Caco-2 (cell line): ENCODE results near the gene RNASE12. TPM values are rescaled to one million over a fixed set of nuclear protein-coding genes. Genes with fewer than 3 reads are reported as not detected.
"Not testable (repeated sequence)": the region's sequence is repeated elsewhere in the genome, so short reads cannot be mapped to it uniquely, and the experiment has no call there.

Experiments used
- BruUV-seq: library from RNA; stranded (reverse); fragments of 400-500 nt; replicated peaks from 2 replicates; lab custom pipeline; 2021; lab: Mats Ljungman, UMichigan
- CTCF ChIA-PET: fragments of 300-600 bp; sonication (Branson Sonifier 250); formaldehyde crosslinking; loops from one replicate; lab custom pipeline; 2022; ENCODE audit warnings: antibody characterized with exemption; lab: Charles Lee
- POLR2A ChIA-PET: fragments of 300-600 bp; sonication (Branson Sonifier 250); formaldehyde crosslinking; loops from one replicate; lab custom pipeline; 2022; ENCODE audit warnings: antibody characterized with exemption; lab: Charles Lee
- DNase-seq, 2 experiments: peaks; one replicate each; pipeline versions ENCODE4 v3.0.0 to v3.0.0-alpha.2; 2020 to 2022
- H3K27me3 ChIP-seq: replicated peaks from 2 replicates; pipeline ENCODE4 v1.6.0; 2011; ENCODE audit warnings: low read length; ENCODE audit not compliant: control insufficient read depth, insufficient read depth
- H3K36me3 ChIP-seq: 2 replicates; pipeline ENCODE4 v1.5.1; 2011; ENCODE audit warnings: low read length; ENCODE audit not compliant: control insufficient read depth, insufficient read depth
- H3K4me1 ChIP-seq: fragments of 250-450 bp; sonication (Bioruptor Pico); 2 replicates; pipeline ENCODE4 v1.5.1; 2020; ENCODE audit warnings: mild to moderate bottlenecking
- H3K4me3 ChIP-seq: 2 replicates; pipeline ENCODE4 v1.5.1; 2011; ENCODE audit warnings: low read depth, mild to moderate bottlenecking, control low read depth, low read length
- H3K9me3 ChIP-seq: fragments of 250-450 bp; sonication (Bioruptor Pico); 2 replicates; pipeline ENCODE4 v1.5.1; 2020; ENCODE audit warnings: mild to moderate bottlenecking, moderate library complexity
- H3K27ac Mint-ChIP-seq: one replicate; pipeline ENCODE4 v1.8.0; 2022; ENCODE audit warnings: mixed read lengths; ENCODE audit not compliant: unreplicated experiment
- H3K27me3 Mint-ChIP-seq: one replicate; pipeline ENCODE4 v1.8.0; 2022; ENCODE audit warnings: mixed read lengths; ENCODE audit not compliant: insufficient read depth, unreplicated experiment
- H3K36me3 Mint-ChIP-seq: one replicate; pipeline ENCODE4 v1.8.0; 2022; ENCODE audit warnings: mild to moderate bottlenecking, mixed read lengths; ENCODE audit not compliant: insufficient read depth, unreplicated experiment
- H3K4me1 Mint-ChIP-seq: one replicate; pipeline ENCODE4 v1.8.0; 2022; ENCODE audit warnings: low read depth, mixed read lengths; ENCODE audit not compliant: unreplicated experiment
- H3K4me3 Mint-ChIP-seq: one replicate; pipeline ENCODE4 v1.8.0; 2022; ENCODE audit warnings: mild to moderate bottlenecking, moderate library complexity, mixed read lengths; ENCODE audit not compliant: unreplicated experiment
- H3K9me3 Mint-ChIP-seq: one replicate; pipeline ENCODE4 v1.8.0; 2022; ENCODE audit warnings: mixed read lengths; ENCODE audit not compliant: unreplicated experiment
- CTCF ChIP-seq, 2 experiments: fragments of 200-600 bp in 1 of 2; IDR thresholded peaks; 1 replicate in 1 of 2; 2 replicates in 1 of 2; pipeline versions ENCODE4 v1.5.1 to v1.8.0; 2011 to 2022; ENCODE audit warnings: antibody characterized with exemption in 1 of 2, control low read depth in 1 of 2, inconsistent platforms in 1 of 2, low read depth in 1 of 2, low read length in 1 of 2, mild to moderate bottlenecking in 1 of 2, moderate library complexity in 1 of 2; ENCODE audit not compliant: insufficient read depth in 1 of 2, severe bottlenecking in 1 of 2, unreplicated experiment in 1 of 2
- intact Hi-C: fragments of 100-400 bp; cut with micrococcal nuclease; formaldehyde crosslinking; loops from one replicate; pipeline ENCODE4 v1.10.0; 2022; ENCODE audit not compliant: unreplicated experiment
- total RNA-seq: library from RNA; stranded (reverse); gene quantifications from 2 replicates; pipeline ENCODE4 v1.2.3, GENCODE V29; 2022

Gene RNASE12
- total RNA-seq, 1 experiment from 2014 or later: not detected

GRCh38 chr14:20602583-20602982 is 11.4 kb upstream of the RNASE12 start:
- H3K27ac Mint-ChIP-seq: no peak overlapping the region
- no peaks in the 10 kb centered on the region for H3K36me3 Mint-ChIP-seq
- no TSS peak for BruUV-seq
- no peak for TF ChIP-seq CTCF (IDR thresholded peaks at IDR 0.05; ENCODE audit: insufficient read depth in 1 of 2, low read depth in 1 of 2, low read length in 1 of 2, severe bottlenecking in 1 of 2, unreplicated experiment in 1 of 2)
- no peak for DNase-seq
- H3K9me3 ChIP-seq: no peaks in the 10 kb centered on the region
- no peaks in the 10 kb centered on the region for H3K4me1 ChIP-seq
- CTCF ChIA-PET: no interaction called here
- H3K36me3 ChIP-seq: no peaks in the 10 kb centered on the region
- no peaks in the 10 kb centered on the region for H3K4me1 Mint-ChIP-seq
- H3K27me3 ChIP-seq: no peaks in the 10 kb centered on the region
- POLR2A ChIA-PET: no interaction called here
- H3K9me3 Mint-ChIP-seq: no peaks in the 10 kb centered on the region
- H3K4me3 ChIP-seq: no peak overlapping the region
- H3K4me3 Mint-ChIP-seq: no peak overlapping the region
- H3K27me3 Mint-ChIP-seq: no peaks in the 10 kb centered on the region
- intact Hi-C loops: no loop called here

GRCh38 chr14:20601522-20601921 is 10.3 kb upstream of the RNASE12 start:
- H3K4me1 ChIP-seq: no peaks in the 10 kb centered on the region
- Mint-ChIP-seq H3K27me3 (no peaks in the 10 kb centered on the region), H3K36me3 (no peaks in the 10 kb centered on the region), H3K4me1 (no peaks in the 10 kb centered on the region), H3K9me3 (no peaks in the 10 kb centered on the region), H3K27ac (no peak overlapping the region), H3K4me3 (no peak overlapping the region)
- ChIA-PET POLR2A (no interaction called here), CTCF (no interaction called here)
- no peak overlapping the region for H3K4me3 ChIP-seq
- BruUV-seq: no TSS peak
- H3K36me3 ChIP-seq: no peaks in the 10 kb centered on the region
- no peak for TF ChIP-seq CTCF (IDR thresholded peaks at IDR 0.05; ENCODE audit: insufficient read depth in 1 of 2, low read depth in 1 of 2, low read length in 1 of 2, severe bottlenecking in 1 of 2, unreplicated experiment in 1 of 2)
- no peak for DNase-seq
- no peaks in the 10 kb centered on the region for H3K27me3 ChIP-seq
- intact Hi-C loops: no loop called here
- H3K9me3 ChIP-seq: no peaks in the 10 kb centered on the region

GRCh38 chr14:20597108-20597507 is 5.9 kb upstream of the RNASE12 start:
- no TSS peak for BruUV-seq
- ChIA-PET CTCF (no interaction called here), POLR2A (no interaction called here)
- TF ChIP-seq CTCF (IDR thresholded peaks at IDR 0.05; ENCODE audit: insufficient read depth in 1 of 2, low read depth in 1 of 2, low read length in 1 of 2, severe bottlenecking in 1 of 2, unreplicated experiment in 1 of 2): no peak
- Mint-ChIP-seq H3K4me1 (no peaks in the 10 kb centered on the region), H3K9me3 (no peaks in the 10 kb centered on the region), H3K27ac (no peak overlapping the region), H3K36me3 (no peaks in the 10 kb centered on the region), H3K27me3 (no peaks in the 10 kb centered on the region), H3K4me3 (no peak overlapping the region)
- DNase-seq: no peak
- Histone ChIP-seq H3K9me3 (no peaks in the 10 kb centered on the region), H3K27me3 (no peaks in the 10 kb centered on the region), H3K4me1 (no peaks in the 10 kb centered on the region), H3K4me3 (no peak overlapping the region), H3K36me3 (no peaks in the 10 kb centered on the region)
- intact Hi-C loops: no loop called here

- H3K4me3 Mint-ChIP-seq: not testable (repeated sequence)
These were observed 4.5 kb upstream of the RNASE12 start for GRCh38 chr14:20595726-20596125.

More at GRCh38 chr14:20595726-20596125, 4.5 kb upstream of the RNASE12 start:
- H3K9me3 ChIP-seq, CTCF ChIA-PET, H3K27me3 ChIP-seq, BruUV-seq, H3K4me1 Mint-ChIP-seq, H3K9me3 Mint-ChIP-seq, POLR2A ChIA-PET, H3K4me3 ChIP-seq, H3K27me3 Mint-ChIP-seq, H3K36me3 ChIP-seq, DNase-seq, H3K36me3 Mint-ChIP-seq, H3K4me1 ChIP-seq, H3K27ac Mint-ChIP-seq, intact Hi-C loops: not testable (repeated sequence)
